HepG2 (cell line): ENCODE results near the gene SPTSSB. TPM values are rescaled to one million over a fixed set of nuclear protein-coding genes. Genes with fewer than 3 reads are reported as not detected.

Experiments used
- ATAC-seq: fragments of 200-7000 bp; cut with Tn5 transposase; 3 replicates; pipeline ENCODE4 v1.9.1; 2020; ENCODE audit warnings: mild to moderate bottlenecking, moderate library complexity
- BruUV-seq: library from RNA; stranded (reverse); fragments of 400-500 nt; replicated peaks from 2 replicates; lab custom pipeline; 2021; lab: Mats Ljungman, UMichigan
- CTCF ChIA-PET: fragments of 300-600 bp; formaldehyde crosslinking; extraction: SDS; loops from one replicate; lab custom pipeline; 2021; ENCODE audit warnings: low total read pairs, inconsistent platforms, low intra/inter-chr PET ratio; lab: Yijun Ruan, JAX
- POLR2A ChIA-PET: fragments of 350-600 bp; sonication (Branson Sonifier 250); formaldehyde crosslinking; loops from one replicate; lab custom pipeline; 2020; ENCODE audit warnings: antibody characterized with exemption, inconsistent platforms; lab: Yijun Ruan, JAX
- DNase-seq: peaks from one replicate; pipeline ENCODE4 v3.0.0-alpha.2; 2015; ENCODE audit warnings: low spot score
- FAIRE-seq: peaks from 3 replicates; lab custom pipeline; 2011; peaks lifted over from hg19 to GRCh38; lab: Jason Lieb, UNC
- H2AFZ ChIP-seq: one replicate; pipeline ENCODE4 v1.6.1; 2011; ENCODE audit warnings: low read length, inconsistent platforms
- H3K27ac ChIP-seq: fragments of 300-600 bp; 3 replicates; pipeline ENCODE4 v1.8.0; 2011; ENCODE audit warnings: mixed run types, mild to moderate bottlenecking, mixed read lengths, low read length, inconsistent platforms; ENCODE audit not compliant: insufficient read depth; ENCODE audit errors: extremely low read length
- H3K27me3 ChIP-seq, 2 experiments: fragments of 200-600 bp in 1 of 2; 2 replicates in 1 of 2; 3 replicates in 1 of 2; pipeline versions ENCODE4 v1.6.0 to v1.8.0; 2011; ENCODE audit warnings: low read length in 2 of 2, mild to moderate bottlenecking in 2 of 2, moderate library complexity in 2 of 2, inconsistent platforms in 1 of 2; ENCODE audit not compliant: insufficient read depth in 2 of 2, control insufficient read depth in 1 of 2
- H3K36me3 ChIP-seq, 2 experiments: fragments of 200-600 bp in 1 of 2; replicated peaks in 1 of 2; 2 replicates in 1 of 2; 3 replicates in 1 of 2; pipeline versions ENCODE4 v1.5.1 to v1.8.0; 2011; ENCODE audit warnings: low read length in 2 of 2, inconsistent platforms in 1 of 2; ENCODE audit not compliant: insufficient read depth in 2 of 2, control insufficient read depth in 1 of 2
- H3K4me1 ChIP-seq: 2 replicates; pipeline ENCODE4 v1.5.1; 2012; ENCODE audit warnings: low read length, inconsistent platforms; ENCODE audit not compliant: insufficient read depth
- H3K4me2 ChIP-seq: 2 replicates; pipeline ENCODE4 v1.6.0; 2011; ENCODE audit warnings: low read depth, low read length, inconsistent platforms
- H3K4me3 ChIP-seq, 3 experiments: fragments of 200-600 bp in 1 of 3; sonication (generic), shearing (Covaris generic) in 1 of 3; replicated peaks in 1 of 3; 2 replicates each; pipeline ENCODE4 v1.5.1; 2011 to 2016; ENCODE audit warnings: low read length in 3 of 3, inconsistent platforms in 2 of 3, low read depth in 2 of 3, mild to moderate bottlenecking in 2 of 3, control low read depth in 1 of 3, mixed read lengths in 1 of 3; ENCODE audit not compliant: insufficient read depth in 1 of 3
- H3K79me2 ChIP-seq: one replicate; pipeline ENCODE4 v1.6.1; 2011; ENCODE audit warnings: low read length, inconsistent platforms; ENCODE audit not compliant: insufficient read depth
- H3K9ac ChIP-seq: 2 replicates; pipeline ENCODE4 v1.6.0; 2011; ENCODE audit warnings: mild to moderate bottlenecking, low read depth, low read length, inconsistent platforms; ENCODE audit not compliant: insufficient read depth
- H3K9me3 ChIP-seq: 2 replicates; pipeline ENCODE4 v1.5.1; 2012; ENCODE audit warnings: mild to moderate bottlenecking, low read length
- H4K20me1 ChIP-seq: 2 replicates; pipeline ENCODE4 v1.6.0; 2011; ENCODE audit warnings: inconsistent platforms, mild to moderate bottlenecking, low read length, moderate library complexity; ENCODE audit not compliant: insufficient read depth
- ARNT2 ChIP-seq: sonication (generic); formaldehyde crosslinking; IDR thresholded peaks from 2 replicates; pipeline ENCODE4 v1.8.0; 2022; ENCODE audit warnings: mild to moderate bottlenecking, low read depth, missing genetic modification reagents, moderate library complexity
- FOSL2 ChIP-seq: sonication (generic); formaldehyde crosslinking; IDR thresholded peaks from 2 replicates; pipeline ENCODE4 v1.4.0; 2020; ENCODE audit warnings: missing genetic modification reagents
- FOXO4 ChIP-seq: sonication (generic); formaldehyde crosslinking; conservative IDR thresholded peaks from 2 replicates; pipeline ENCODE4 v1.8.1; 2023; ENCODE audit warnings: missing genetic modification reagents
- GLI4 ChIP-seq: sonication (generic); formaldehyde crosslinking; IDR thresholded peaks from 2 replicates; pipeline ENCODE4 v1.5.1; 2020; ENCODE audit warnings: missing genetic modification reagents, mild to moderate bottlenecking, moderate library complexity, borderline replicate concordance
- ISL2 ChIP-seq: sonication (generic); formaldehyde crosslinking; IDR thresholded peaks from 2 replicates; pipeline ENCODE4 v1.5.0; 2020; ENCODE audit warnings: missing genetic modification reagents
- KAT2B ChIP-seq: fragments of 150-350 bp; IDR thresholded peaks from 2 replicates; pipeline ENCODE4 v1.6.1; 2014; ENCODE audit warnings: low read depth, low read length, borderline replicate concordance
- REPIN1 ChIP-seq: sonication (generic); formaldehyde crosslinking; IDR thresholded peaks from 2 replicates; pipeline ENCODE4 v1.8.0; 2022; ENCODE audit warnings: missing genetic modification reagents, low read depth, mild to moderate bottlenecking, borderline replicate concordance
- SCMH1 ChIP-seq: sonication (generic); formaldehyde crosslinking; IDR thresholded peaks from 2 replicates; pipeline ENCODE4 v1.9.0; 2021; ENCODE audit warnings: missing genetic modification reagents, mild to moderate bottlenecking, borderline replicate concordance
- ZFYVE20 ChIP-seq: sonication (generic); formaldehyde crosslinking; IDR thresholded peaks from 2 replicates; pipeline ENCODE4 v1.8.0; 2023; ENCODE audit warnings: low read depth, mild to moderate bottlenecking, moderate library complexity, missing genetic modification reagents, borderline replicate concordance
- ZNF44 ChIP-seq: sonication (generic); formaldehyde crosslinking; IDR thresholded peaks from 2 replicates; pipeline ENCODE4 v1.5.1; 2020; ENCODE audit warnings: mild to moderate bottlenecking, missing genetic modification reagents
- ZNF564 ChIP-seq: sonication (generic); formaldehyde crosslinking; IDR thresholded peaks from 2 replicates; pipeline ENCODE4 v1.8.1; 2023; ENCODE audit warnings: mild to moderate bottlenecking, missing genetic modification reagents
- ZNF672 ChIP-seq: sonication (generic); formaldehyde crosslinking; IDR thresholded peaks from 2 replicates; pipeline ENCODE4 v1.8.1; 2022; ENCODE audit warnings: missing genetic modification reagents
- ZNF749 ChIP-seq: sonication (generic); formaldehyde crosslinking; IDR thresholded peaks from 2 replicates; pipeline ENCODE4 v1.8.0; 2022; ENCODE audit warnings: mild to moderate bottlenecking, missing genetic modification reagents, moderate library complexity, borderline replicate concordance
- ZZZ3 ChIP-seq: sonication (generic); formaldehyde crosslinking; IDR thresholded peaks from 2 replicates; pipeline ENCODE4 v1.4.0; 2020; ENCODE audit warnings: missing genetic modification reagents, mild to moderate bottlenecking, borderline replicate concordance
- WGBS: methylation state at CpG from one replicate; pipeline ENCODE4 v1.1.6; 2017; ENCODE audit warnings: low lambda C conversion rate; 5-methylcytosine and 5-hydroxymethylcytosine counted together
- in situ Hi-C: cut with HindIII; loops from 2 replicates; pipeline ENCODE4 v1.10.0; 2017; ENCODE audit warnings: low pct_unique_long_range_greater_than_20kb; ENCODE audit not compliant: extremely low pct_ligation_motif_present
- intact Hi-C: fragments of 100-400 bp; cut with micrococcal nuclease; formaldehyde crosslinking; loops from one replicate; pipeline ENCODE4 v1.10.0; 2022; ENCODE audit not compliant: unreplicated experiment
- polyA plus RNA-seq, 8 experiments: library from polyadenylated mRNA; depleted of rRNA in 3 of 8; stranded (reverse) in 7 of 8; unstranded in 1 of 8; fragments of >200 nt; fragmentation: Illumina TruSeq in 4 of 8; extraction: Trizol in 4 of 8; gene quantifications; 2 replicates each; pipeline versions ENCODE4 v1.2.1 to v1.2.3, GENCODE V29; 2011 to 2016; ENCODE audit warnings: low read depth in 4 of 8, missing spikeins in 1 of 8, mixed read lengths in 1 of 8; ENCODE audit not compliant: insufficient read depth in 1 of 8
- total RNA-seq, 5 experiments: library from RNA; depleted of rRNA; stranded (reverse); fragments of >200 nt; fragmentation: Illumina TruSeq; extraction: Trizol; gene quantifications; 2 replicates each; pipeline ENCODE4 v1.2.3, GENCODE V29; 2016; ENCODE audit warnings: low read depth in 1 of 5
- TF ChIP-seq, protein P1 (sequence below): sonication (generic); formaldehyde crosslinking; IDR thresholded peaks from 2 replicates; pipeline ENCODE4 v1.4.0; 2020; ENCODE audit warnings: mild to moderate bottlenecking, missing genetic modification reagents
- TF ChIP-seq, protein P2 (sequence below): sonication (generic); formaldehyde crosslinking; IDR thresholded peaks from 2 replicates; pipeline ENCODE4 v1.5.1; 2020; ENCODE audit warnings: mild to moderate bottlenecking, missing genetic modification reagents, borderline replicate concordance

SPTSSB gene
- total and polyA plus RNA-seq, 2 of the 13 experiments (the other 11 are each of a cell fraction or from before 2014, with no cell fraction given) = 0.51 to 2.4 TPM

GRCh38 chr3:161392853-161393252, 21.5 kb upstream of the SPTSSB start:
- Histone ChIP-seq H3K36me3 (no peaks in the 10 kb centered on the region), H3K9me3 (no peaks in the 10 kb centered on the region), H2AFZ (no peak overlapping the region), H3K79me2 (no peaks in the 10 kb centered on the region), H3K4me1 (peaks cover 36% of the 10 kb centered on the region), H3K9ac (no peak overlapping the region), H4K20me1 (no peaks in the 10 kb centered on the region), H3K4me3 (no peak overlapping the region), H3K27ac (no peak overlapping the region), H3K4me2 (no peak overlapping the region), H3K27me3 (peaks cover 0 to 3% of the 10 kb centered on the region in 2 experiments; a peak in 1 of 5 replicates)
- in situ Hi-C loops (no loop called here), intact Hi-C loops (no loop called here)
- no peak for DNase-seq
- no peak for ATAC-seq
- FAIRE-seq = no peak
- CTCF ChIA-PET = no interaction called here
- POLR2A ChIA-PET = no interaction called here
- no TSS peak for BruUV-seq
- 32% methylated on average over 1 of the region's 1 CpG for WGBS
- TF ChIP-seq REPIN1 (no peak), ZZZ3 (CRISPR knock-in tag) (no peak), ZNF749 (CRISPR knock-in tag) (no peak), FOSL2 (CRISPR knock-in tag) (no peak), ZNF44 (CRISPR knock-in tag) (no peak), ISL2 (CRISPR knock-in tag) (no peak), ZNF672 (CRISPR knock-in tag) (no peak), ZFYVE20 (CRISPR knock-in tag) (no peak), SCMH1 (CRISPR knock-in tag) (no peak), ZNF564 (no peak), GLI4 (CRISPR knock-in tag) (no peak), FOXO4 (CRISPR knock-in tag) (no peak), KAT2B (no peak), ARNT2 (CRISPR knock-in tag) (no peak)
- TF ChIP-seq, protein P1, sequence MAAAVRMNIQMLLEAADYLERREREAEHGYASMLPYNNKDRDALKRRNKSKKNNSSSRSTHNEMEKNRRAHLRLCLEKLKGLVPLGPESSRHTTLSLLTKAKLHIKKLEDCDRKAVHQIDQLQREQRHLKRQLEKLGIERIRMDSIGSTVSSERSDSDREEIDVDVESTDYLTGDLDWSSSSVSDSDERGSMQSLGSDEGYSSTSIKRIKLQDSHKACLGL (CRISPR knock-in tag) = no peak
- TF ChIP-seq, protein P2, sequence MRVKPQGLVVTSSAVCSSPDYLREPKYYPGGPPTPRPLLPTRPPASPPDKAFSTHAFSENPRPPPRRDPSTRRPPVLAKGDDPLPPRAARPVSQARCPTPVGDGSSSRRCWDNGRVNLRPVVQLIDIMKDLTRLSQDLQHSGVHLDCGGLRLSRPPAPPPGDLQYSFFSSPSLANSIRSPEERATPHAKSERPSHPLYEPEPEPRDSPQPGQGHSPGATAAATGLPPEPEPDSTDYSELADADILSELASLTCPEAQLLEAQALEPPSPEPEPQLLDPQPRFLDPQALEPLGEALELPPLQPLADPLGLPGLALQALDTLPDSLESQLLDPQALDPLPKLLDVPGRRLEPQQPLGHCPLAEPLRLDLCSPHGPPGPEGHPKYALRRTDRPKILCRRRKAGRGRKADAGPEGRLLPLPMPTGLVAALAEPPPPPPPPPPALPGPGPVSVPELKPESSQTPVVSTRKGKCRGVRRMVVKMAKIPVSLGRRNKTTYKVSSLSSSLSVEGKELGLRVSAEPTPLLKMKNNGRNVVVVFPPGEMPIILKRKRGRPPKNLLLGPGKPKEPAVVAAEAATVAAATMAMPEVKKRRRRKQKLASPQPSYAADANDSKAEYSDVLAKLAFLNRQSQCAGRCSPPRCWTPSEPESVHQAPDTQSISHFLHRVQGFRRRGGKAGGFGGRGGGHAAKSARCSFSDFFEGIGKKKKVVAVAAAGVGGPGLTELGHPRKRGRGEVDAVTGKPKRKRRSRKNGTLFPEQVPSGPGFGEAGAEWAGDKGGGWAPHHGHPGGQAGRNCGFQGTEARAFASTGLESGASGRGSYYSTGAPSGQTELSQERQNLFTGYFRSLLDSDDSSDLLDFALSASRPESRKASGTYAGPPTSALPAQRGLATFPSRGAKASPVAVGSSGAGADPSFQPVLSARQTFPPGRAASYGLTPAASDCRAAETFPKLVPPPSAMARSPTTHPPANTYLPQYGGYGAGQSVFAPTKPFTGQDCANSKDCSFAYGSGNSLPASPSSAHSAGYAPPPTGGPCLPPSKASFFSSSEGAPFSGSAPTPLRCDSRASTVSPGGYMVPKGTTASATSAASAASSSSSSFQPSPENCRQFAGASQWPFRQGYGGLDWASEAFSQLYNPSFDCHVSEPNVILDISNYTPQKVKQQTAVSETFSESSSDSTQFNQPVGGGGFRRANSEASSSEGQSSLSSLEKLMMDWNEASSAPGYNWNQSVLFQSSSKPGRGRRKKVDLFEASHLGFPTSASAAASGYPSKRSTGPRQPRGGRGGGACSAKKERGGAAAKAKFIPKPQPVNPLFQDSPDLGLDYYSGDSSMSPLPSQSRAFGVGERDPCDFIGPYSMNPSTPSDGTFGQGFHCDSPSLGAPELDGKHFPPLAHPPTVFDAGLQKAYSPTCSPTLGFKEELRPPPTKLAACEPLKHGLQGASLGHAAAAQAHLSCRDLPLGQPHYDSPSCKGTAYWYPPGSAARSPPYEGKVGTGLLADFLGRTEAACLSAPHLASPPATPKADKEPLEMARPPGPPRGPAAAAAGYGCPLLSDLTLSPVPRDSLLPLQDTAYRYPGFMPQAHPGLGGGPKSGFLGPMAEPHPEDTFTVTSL (CRISPR knock-in tag) = no peak
